PFSK-1 (cell line): ENCODE data around the gene ELAVL1.

Experiments used
- REST ChIP-seq, 2 experiments: IDR thresholded peaks; 2 replicates each; pipeline versions ENCODE4 v1.6.1 to v1.8.0; 2011 to 2012; ENCODE audit warnings: low read depth in 2 of 2, low read length in 2 of 2, control low read depth in 1 of 2, inconsistent platforms in 1 of 2, mild to moderate bottlenecking in 1 of 2, moderate library complexity in 1 of 2; ENCODE audit not compliant: insufficient read depth in 1 of 2
- SIN3A ChIP-seq: IDR thresholded peaks from 2 replicates; pipeline ENCODE4 v1.6.1; 2012; ENCODE audit warnings: mild to moderate bottlenecking, low read length, moderate library complexity, borderline replicate concordance; ENCODE audit not compliant: insufficient read depth
- TAF1 ChIP-seq: IDR thresholded peaks from 2 replicates; pipeline ENCODE4 v1.6.1; 2012; ENCODE audit warnings: low read length, control low read depth, borderline replicate concordance; ENCODE audit not compliant: insufficient read depth

GRCh38 chr19:7979011-7979410 is 26.4 kb downstream of the ELAVL1 start:
- TF ChIP-seq SIN3A (no peak), REST (IDR thresholded peaks at IDR 0.05; ENCODE audit: insufficient read depth in 1 of 2, low read depth in 2 of 2, low read length in 2 of 2) (no peak), TAF1 (no peak)
